Brain pericyte (primary cell): ENCODE results near the gene TMEM121.
"Not testable (repeated sequence)": the region's sequence is repeated elsewhere in the genome, so short reads cannot be mapped to it uniquely, and the experiment has no call there.

Experiments
- DNase-seq: peaks from one replicate; pipeline ENCODE4 v3.0.0-alpha.2; 2012; ENCODE audit warnings: low read depth, low spot score

TMEM121 gene

DNA sequence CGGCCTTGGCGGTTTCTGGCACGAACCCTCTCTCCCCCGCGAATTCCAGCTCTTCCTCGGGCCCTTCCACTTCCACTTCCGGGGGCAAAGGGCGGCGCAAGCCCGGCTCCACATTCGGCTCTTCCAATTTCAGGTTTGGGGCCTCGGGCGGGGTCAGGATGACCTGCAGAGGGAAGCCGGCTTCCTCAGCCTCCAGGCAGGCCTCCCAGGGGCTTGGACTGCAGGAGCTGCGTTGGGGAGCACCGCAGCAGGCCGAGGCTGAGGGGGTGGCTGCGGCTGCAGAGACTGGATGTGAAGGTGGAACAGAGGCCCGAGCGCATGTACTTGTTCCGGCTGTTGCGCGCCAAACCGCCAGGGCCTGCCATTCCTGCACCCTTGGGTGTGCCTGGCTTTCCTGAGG, 20.7 kb downstream of the TMEM121 start:
- not testable (repeated sequence) for DNase-seq

DNA sequence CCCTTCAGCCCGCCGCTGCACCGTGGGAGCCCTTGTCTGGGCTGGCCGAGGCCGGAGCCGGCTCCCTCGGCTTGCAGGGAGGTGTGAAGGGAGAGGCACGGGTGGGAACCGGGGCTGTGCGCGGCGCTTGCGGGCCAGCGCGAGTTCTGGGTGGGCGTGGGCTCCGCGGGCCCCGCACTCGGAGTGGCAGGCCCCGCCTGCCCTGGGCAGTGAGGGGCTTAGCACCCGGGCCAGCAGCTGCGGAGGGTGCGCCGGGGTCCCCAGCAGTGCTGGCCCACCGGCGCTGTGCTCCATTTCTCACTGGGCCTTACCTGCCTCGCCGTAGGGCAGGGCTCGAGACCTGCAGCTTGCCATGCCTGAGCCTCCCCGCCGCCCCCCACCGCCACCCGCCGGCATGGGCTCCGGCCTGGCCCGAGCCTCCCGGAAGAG, 21.4 kb downstream of the TMEM121 start:
- DNase-seq = no peak

DNA sequence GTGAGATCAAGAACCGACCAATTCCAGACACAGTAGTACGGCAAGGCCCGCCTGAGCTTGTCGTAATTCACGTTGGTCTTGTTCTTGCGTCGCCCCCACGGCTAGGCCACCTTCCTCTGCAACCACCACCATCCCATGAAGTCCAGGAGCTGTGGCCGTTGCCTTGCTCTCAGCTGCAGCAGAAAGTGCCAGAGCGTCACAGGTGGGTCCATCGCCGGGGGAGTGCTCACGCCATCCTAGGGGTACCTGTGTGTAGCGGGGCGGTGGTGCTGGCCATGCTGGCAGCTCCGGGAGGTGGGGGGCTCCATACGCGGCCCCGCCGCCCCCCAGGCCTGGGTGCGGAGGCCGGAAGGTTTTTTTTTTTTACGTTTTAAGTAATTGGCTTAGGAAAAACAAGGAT, 23.1 kb downstream of the TMEM121 start:
- no peak for DNase-seq

DNA sequence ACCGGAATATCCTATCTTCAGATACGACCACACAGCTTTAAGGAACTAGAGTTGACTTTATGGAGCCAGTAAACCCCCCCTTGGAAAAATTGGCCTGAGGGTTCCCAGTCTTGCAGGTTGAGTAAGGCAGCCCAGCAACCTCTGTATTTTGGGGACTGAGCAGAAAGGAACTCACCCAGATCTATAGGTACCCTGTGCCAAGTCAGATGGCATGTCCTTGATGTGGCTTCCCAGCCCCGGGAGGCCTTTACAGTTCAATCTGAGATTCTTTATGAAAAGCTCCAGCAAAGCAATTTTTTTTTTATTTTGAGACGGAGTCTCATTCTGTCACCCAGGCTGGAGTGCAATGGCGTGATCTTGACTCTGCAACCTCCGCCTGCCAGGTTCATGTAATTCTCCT, 27.6 kb downstream of the TMEM121 start:
- DNase-seq = no peak

DNA sequence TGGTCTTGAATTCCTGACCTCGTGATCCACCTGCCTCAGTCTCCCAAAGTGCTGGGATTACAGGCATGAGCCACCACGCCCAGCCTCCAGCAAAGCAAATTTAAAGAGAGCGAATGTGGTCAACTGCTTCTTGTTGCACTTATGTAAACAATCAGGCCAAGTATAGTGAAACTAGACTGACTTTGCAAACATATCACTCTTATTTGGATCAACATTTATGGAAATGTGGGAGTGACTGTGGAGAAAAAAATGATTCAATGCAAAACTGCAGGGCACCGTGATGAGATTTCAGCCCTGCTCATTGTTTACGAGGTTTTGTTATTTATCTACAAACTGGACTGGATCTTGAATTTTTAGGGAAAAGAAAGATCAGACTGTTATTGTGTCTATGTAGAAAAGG, 28.1 kb downstream of the TMEM121 start:
- no peak for DNase-seq

DNA sequence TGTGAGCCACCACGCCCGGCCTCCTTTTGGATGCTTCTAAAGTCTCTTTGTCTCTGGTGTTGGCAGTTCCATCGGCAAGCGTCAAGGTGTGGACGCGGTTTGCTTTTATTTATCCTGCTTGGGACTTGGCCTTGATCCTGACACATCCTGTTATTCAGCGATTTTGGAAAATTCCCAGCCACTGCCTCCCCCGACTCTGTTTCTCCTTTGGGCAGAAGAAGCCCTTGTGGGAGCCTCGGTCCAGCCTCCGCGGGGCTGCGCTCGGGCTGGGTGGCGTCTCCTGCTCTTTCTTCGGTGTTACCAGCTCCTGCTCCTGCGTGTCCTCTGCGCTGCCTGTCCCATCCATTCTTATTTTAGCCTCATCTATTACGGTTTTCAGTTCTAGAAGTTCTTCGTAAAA, 31.3 kb downstream of the TMEM121 start:
- DNase-seq = not testable (repeated sequence)

DNA sequence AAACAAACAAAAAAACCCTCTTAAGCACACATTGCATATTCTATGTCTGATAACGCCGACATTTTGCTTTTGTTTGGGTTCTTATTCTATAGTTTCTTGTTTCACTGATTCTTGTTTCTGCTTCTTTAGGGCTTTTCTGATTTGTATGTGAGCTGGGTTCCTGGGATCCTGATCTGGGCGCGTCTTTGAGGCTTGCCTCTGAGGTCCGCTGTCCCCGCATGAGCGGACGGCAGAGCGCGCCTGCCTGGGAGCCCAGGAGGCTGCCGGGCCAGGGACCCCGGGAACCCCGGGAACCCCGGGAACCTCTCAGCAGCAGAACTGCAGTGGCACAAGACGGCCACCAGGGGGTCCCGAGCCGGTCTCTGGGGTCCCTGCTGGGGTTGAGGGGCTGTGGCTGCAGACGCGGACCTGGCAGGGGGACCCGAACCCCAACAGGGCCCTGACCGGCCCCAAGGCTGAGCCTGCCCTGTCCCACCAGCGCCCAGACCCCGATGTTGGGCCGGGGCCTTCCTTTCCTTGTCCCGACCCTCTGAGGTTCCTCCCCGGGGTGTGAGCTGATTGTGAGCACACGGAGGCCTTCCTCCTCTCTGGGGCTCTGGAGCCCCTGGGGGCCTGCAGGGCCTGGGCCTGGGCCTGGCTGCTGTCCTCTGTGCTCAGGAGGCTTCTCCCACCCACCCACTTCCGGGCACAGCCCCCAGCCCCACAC, 32.2 kb downstream of the TMEM121 start:
- DNase-seq = not testable (repeated sequence)

DNA sequence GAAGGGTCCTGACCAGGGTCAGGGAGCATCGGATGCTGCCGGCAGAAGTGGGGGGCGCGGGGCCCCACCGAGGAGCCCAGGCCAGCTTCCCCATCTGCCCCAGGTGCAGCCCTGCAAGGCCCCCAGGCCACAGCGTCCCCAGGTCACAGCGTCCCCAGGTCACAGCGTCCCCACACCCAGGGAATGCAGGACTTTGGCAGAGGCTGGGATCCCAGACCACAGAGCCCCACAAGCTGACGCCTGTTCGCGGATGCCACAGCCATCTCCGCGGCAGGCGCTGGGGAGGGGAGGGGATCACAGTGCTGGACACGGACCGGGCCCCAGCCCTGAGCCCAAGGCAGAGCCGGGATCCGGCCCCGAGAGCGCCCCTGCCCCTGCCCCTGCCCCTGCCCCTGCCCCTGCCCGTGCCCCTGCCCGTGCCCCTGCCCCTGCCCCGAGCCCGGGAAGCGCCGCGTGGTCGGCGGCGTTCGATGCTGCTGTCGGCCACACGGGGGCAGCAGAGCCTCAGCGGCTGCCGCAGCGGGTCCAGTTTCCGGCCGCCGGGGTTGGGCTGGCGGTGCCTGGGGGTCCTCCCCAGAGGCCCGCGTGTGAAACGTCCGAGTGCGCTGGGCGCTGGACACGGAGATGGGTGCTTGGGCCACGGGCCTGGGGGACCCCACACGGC, 33.1 kb downstream of the TMEM121 start:
- DNase-seq = not testable (repeated sequence)

DNA sequence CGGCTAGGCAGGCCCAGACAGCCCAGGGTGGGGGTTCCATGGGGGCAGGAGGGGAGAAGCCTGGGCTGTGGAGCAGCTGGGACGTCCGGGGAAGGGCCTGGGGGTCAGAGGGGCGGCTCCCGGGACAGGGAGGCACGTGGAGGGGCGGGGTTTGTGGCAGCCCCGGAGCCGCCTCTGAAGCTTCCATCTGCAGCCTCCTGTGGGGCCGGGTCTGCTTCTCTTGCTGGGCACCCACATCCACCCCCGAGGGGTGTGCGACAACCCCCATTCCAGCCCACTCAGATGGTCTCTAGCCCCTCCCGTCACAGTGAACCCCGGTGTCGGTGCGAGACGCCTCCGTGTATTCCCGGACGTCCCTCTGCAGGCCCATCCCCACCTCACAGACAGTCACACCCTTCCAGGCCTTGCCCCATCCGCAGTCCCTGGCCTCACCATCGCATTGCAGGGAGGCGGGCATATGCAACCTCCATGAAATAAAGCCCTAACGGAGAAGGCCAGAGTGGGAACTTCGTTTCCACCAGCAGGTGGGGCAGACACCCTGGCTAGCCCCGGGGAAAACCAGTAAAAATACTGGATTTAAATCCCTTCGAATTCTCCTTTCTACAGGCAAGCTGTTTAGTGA, 33.8 kb downstream of the TMEM121 start:
- not testable (repeated sequence) for DNase-seq

DNA sequence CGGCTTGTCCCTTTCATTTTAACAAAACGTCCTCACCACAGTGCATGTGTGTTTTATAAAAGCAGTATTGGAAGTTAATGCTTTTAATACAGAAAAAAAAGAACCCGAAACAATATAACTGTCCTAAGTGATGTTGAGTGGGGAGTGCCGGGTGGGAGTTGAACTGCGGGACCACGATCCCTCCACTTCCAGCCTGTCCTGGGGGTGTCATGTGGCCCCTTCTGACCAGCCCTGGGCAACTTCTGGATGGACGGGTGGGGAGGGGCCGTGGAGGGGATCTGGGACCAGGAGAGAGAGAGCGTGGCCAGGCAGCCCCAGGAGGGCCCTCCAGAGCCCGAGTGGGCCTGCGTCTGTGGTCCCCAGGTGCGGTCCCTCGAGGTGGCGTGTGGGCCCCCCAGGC, 35.0 kb downstream of the TMEM121 start:
- DNase-seq = not testable (repeated sequence)

DNA sequence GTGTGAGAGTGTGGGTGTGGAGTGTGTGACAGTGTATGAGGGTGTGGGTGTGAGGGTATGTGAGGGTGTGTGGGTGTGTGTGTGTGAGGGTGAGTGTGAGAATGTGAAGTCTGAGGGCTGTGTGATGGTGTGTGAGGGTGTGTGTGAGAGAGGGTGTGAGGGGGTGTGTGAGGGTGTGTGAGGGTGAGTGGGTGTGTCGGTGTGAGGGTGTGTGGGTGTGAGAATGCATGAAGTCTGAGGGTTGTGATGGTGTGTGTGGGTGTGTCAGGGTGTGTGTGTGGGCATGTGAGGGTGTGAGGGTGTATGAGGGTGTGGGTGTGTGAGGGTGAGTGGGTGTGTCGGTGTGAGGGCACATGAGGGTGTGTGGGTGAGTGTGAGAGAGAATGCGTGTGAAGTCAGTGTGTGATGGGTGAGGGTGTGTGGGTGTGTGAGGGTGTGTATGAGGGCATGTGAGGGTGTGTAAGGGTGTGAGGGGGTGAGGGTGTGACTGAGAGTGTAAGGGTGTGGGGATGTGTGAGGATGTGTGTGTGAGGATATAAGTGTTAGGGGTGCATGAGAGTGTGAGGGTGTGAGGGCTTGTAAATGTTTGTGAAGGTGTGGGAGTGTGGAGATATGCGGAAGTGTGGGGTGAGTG, 36.4 kb downstream of the TMEM121 start:
- no peak for DNase-seq

DNA sequence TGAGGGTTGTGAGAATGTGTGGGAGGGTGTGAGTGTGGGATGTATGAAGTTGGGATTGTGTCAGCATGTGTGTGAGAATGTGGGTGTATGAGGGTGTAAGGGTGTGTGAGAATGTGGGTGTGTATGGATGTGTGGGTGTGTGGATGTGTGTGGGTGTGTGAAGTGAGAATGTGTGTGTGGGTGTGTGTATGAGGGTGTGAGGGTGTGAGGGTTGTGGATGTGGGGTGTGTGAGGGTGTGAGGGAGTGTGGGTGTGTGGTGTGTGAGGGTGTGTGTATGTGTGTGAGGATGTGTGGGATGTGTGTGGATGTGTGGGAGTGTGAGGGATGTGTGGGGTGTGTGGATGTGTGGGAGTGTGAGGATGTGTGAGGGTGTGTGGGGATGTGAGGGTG, 37.0 kb downstream of the TMEM121 start:
- no peak for DNase-seq

DNA sequence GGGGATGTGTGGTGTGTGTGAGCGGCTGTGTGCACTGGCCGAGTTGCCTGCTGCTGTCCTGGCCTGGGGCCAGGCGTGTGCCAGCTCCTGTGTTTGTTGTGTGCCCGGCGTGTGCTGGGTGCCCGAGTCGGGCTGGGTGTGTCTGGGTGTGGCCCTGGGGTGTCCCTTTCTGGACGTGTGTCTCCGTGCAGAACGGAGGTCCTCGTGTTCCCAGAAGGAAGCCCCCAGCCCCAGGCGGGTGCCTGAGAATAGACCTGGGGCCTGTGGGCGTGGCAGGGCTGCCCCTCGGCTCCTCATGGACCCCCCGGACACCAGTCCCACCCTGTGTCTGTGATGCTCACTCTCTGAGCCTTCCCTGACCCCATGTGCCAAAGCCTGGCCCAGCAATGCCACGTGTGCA, 38.2 kb downstream of the TMEM121 start:
- DNase-seq = not testable (repeated sequence)

DNA sequence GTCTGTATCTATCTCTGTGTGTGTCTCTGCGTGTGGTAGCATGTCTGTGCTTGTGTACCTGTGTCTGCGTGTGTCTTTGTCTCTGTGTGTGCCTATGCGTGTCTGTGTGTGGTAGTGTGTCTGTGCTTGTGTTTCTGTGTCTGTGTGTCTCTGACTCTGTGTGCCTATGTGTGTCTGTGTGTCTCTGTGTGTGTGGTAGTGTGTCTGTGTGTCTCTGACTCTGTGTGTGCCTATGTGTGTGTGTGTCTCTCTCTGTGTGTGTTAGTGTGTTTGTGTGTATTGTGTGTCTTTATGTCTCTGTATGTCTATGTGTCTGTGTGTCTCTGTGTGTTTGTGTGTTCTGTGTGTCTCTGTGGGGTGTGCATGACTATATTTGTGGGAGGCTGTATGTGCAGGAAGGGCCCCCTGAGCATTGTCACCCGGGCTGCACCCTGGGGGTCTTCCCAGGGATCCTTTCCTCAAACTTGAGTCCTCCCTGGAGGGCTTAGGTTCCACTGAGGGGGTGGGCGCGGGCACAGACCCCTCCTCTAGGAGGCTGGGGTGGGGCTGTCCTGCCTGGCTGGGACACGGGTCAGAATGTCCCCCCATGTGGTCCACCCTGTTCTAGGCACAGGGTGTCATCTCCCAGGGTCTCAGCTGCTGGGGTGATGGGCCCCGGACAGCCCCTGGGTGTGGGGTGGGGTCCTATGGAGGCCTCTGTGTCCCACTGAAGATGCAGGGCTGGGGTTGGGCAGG, 39.0 kb downstream of the TMEM121 start:
- DNase-seq = not testable (repeated sequence)

DNA sequence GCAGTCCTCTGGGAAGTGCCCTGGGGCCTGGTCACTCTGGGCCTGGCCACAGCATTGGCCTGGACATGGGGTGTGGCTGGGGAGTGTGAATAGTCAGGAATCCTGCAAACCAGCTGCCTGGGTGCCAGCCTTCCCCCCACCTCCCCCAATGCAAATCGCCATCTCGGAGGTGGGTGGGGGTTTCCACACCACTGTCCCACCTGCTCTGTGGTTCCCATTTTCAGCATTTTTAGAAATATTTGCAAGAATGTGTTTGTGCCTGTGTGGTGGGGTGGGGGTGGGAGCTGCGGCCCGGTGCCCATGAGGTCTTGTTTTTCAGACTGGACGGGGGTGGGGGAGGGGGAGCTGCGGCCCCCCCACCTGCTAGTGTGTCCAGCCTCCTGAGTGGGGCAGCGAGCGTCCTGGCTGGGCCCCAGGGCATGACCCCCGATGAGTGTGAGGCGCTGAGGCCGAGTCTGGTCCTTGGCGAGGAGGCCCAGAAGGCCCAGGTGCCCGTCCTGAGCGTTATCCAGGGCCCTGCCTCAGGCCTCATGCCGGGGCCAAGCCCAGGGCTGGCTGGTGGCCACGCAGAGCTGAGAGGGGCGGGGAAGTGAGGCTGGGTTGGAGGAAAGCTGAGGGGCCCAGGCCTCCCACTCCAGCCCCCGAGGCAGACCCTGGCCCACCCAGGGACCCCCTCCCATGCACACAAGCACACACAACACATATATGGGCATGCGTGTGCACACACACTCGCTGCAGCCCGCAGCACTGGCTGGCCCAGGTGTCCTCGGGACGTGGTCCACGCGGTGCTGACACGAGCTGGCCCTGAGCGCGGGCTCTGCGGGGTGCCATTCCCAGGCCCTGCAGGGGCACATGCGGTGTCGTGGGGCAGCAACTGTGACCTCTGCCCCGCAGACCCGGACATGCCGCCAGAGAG, 40.1 kb downstream of the TMEM121 start:
- DNase-seq = not testable (repeated sequence)

DNA sequence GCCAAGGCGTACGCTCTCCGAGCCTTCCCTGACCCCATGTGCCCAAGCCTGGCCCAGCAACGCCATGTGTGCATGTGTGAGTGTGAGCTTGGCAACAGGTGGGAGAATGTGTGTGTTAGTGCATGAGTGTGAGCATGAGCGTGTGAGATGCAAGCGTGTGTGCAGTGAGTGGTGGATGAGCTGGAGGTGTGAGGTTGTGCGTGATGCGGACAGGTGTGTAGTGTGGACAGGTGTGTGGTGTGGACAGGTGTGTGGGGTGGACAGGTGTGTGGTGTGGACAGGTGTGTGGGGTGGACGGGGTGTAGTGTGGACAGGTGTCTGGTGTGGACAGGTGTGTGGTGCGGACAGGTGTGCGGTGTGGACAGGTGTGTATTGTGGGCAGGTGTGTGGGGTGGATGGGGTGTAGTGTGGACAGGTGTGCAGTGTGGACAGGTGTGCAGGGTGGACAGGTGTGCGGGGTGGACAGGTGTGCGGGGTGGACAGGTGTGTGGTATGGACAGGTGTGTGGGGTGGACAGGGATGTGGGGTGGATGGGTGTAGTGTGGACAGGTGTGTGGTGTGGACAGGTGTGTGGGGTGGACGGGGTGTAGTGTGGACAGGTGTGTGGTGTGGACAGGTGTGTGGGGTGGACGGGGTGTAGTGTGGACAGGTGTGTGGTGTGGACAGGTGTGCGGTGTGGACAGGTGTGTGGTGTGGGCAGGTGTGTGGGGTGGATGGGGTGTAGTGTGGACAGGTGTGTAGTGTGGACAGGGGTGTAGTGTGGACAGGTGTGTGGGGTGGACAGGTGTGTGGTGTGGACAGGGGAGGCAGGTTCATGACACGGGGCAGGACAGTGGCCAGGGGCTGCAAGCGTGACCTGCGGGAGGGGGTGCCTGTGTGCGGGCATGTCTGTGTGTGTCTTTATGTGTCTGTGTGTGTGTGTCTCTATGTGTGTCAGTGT, 41.1 kb downstream of the TMEM121 start:
- not testable (repeated sequence) for DNase-seq

DNA sequence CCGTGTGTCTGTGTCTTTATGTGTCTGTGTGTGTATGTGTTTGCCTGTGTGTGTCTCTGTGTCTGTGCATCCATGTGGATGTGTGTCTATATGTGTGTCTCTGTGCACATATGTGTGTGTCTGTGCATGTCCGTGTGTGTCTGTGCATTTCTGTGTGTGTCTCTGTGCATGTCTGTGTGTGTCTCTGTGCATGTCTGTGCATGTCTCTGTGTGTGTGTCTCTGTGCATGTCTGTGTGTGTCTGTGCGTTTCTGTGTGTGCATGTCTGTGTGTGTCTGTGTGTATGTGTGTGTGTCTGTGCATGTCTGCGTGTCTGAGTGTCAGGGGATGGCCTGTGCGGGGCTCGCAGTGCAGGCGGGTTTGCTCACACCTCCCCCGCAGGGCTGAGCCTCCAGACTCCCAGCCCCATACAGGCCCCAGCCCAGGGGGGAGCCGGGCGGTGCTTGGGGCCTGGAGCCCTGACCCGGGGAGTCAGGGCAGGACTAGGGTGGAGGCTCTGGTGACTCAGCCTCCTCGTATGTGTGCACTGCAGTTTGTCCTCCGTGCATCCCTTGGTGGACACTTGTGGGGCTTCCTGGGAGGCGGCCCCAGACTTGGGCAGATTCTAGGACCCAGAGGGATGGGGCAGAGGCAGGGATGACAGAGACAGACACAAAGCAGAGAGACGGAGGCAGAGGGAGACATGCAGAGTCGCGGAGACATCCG, 41.9 kb downstream of the TMEM121 start:
- not testable (repeated sequence) for DNase-seq

DNA sequence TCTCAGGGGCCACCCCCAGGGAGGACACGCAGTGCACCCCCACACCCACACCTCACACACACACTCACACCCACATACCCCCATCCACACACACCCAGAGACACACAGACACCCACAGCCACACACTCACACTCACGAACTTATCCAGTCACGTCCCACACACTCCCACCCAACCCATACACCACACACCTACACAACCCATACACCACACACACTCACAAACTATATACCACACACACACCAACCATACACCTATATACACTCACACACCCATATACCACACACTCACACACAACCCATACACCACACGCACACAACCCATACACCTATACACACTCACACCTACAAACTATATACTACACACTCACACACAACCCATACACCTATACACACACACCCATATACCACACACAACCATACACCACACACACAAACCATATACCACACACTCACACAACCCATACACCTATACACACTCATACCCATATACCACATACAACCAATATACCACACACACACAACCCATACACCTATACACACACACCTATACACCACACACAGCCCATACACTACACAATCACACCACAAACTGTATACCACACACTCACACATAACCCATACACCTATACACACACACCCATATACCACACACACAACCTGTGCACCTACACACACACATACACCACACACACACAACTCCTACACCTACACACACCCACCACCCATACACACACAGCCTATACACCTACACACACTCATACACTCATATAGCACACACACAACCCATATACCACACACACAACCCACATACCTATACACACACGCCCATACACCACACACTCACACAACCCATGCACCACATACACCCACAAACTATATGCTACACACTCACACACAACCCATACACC, 42.7 kb downstream of the TMEM121 start:
- no peak for DNase-seq
